HG02943 (cell line): Measurements from ENCODE around the gene VSTM1.
"Not testable (repeated sequence)": the region's sequence is repeated elsewhere in the genome, so short reads cannot be mapped to it uniquely, and the experiment has no call there.

Source experiments
- ATAC-seq: cut with Tn5 transposase; IDR thresholded peaks from one replicate; pipeline ENCODE4 v1.9.1; 2021; ENCODE audit warnings: mild to moderate bottlenecking, low read depth, moderate library complexity; ENCODE audit not compliant: unreplicated experiment

Gene VSTM1, protein sequence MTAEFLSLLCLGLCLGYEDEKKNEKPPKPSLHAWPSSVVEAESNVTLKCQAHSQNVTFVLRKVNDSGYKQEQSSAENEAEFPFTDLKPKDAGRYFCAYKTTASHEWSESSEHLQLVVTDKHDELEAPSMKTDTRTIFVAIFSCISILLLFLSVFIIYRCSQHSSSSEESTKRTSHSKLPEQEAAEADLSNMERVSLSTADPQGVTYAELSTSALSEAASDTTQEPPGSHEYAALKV

DNA sequence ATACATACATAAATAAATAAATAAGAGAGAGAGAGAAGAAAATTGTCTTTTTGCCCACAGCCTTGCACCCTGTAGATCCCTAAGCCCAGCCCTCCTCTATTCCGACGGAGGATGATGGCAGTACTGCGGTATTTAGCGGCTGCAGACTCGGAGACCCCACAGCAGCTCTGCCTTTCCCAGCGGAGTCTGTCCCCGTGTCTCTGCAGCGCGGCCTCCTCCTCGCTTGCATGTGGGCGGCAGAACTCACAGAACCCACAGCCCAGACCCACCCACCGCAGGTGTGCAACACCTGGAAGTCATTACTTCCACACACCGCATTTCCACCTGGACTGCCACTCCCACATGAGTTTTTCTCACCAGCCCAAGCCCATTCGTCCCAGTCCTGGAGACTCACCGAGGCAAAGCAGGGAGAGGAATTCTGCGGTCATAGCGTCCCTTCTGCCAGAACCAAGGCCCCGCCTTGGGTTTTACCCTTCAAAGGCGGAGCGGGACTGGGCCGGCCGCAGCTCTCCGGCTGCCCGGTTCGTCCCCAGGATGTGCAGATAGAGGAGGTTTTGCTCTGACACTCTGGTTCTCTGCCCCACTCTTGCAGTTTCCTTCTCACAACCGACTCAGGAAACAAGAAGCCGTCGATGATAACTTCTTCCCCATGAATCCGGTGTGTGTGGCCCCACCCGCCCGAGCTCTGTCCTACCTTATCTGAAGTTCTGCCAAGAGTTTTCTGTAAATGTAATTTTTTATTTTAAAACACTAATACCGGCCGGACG is at the start of gene VSTM1:
VSTM1 (minus strand) TSS at position 548 of the 767 bp plus-strand sequence; CDS start at position 428, 120 bp downstream.
- no peak for ATAC-seq

DNA sequence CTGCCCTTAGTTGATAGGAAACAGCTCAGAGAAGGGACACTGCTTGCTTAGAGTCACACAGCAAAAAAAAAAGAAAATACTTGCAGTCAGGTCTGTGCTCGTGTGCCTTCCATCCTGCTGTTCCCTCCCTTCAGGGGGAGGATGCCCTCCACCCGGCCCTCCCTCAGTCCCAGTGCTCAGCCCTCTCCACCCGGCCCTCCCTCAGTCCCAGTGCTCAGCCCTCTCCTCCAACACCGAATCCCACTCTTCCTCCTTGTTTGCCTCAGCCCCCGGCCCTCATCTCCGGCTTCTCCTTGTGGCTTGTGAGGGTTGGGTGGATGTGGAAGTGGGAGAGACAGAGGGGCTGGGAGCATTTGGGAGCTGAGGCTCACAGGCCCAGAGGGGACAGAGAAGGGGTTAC is 46.0 kb upstream of the VSTM1 start:
- no peak for ATAC-seq

DNA sequence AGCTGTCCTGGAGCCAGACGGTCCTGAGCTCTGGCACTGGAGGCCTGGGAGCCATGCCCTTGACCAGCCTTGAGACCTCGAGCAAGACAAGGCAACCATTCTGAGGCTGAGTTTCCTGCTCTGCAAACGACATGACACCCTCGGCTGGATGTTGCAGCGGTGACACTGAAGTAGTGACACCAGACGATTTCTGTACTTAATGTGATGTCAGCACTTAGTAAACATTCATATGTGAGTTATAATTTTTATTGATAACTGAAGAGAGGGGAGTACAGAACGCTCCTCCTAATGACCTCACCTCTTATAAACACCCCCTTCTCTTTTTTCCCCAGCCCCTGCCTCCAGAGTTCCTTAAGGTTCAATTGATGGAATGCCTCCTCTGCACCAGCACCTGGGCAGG is 44.8 kb upstream of the VSTM1 start:
- ATAC-seq, result no peak

DNA sequence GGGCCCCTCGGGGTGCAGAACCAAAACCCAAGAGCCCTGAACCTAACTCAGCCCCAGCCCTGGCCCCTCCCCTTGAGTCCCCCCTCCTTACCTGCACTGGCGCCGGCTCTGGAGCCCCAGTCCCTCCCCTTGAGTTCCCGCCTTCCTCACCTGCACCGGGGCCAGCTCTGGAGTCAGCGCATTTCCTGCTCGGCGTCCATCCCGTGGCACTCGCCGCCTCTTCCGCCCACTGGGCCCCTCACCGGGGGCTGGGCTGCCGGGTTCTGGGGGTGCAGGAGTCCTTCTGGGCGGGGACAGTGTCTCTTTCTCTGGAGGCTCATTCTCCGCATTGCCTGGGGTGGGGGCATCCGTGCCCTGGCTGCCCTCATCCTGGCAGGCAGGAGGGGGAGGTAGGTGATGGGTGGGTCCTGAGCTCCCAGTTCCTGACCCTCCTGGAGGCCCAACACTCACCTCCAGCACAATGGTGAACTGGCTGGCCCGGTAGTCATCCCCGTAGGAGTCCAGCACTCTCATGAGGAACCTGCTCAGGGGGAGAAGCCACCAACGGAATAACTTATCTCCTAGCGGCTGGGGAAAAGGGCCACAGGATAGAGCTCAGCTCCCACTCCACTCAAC is 44.3 kb upstream of the VSTM1 start:
- ATAC-seq, result no peak

DNA sequence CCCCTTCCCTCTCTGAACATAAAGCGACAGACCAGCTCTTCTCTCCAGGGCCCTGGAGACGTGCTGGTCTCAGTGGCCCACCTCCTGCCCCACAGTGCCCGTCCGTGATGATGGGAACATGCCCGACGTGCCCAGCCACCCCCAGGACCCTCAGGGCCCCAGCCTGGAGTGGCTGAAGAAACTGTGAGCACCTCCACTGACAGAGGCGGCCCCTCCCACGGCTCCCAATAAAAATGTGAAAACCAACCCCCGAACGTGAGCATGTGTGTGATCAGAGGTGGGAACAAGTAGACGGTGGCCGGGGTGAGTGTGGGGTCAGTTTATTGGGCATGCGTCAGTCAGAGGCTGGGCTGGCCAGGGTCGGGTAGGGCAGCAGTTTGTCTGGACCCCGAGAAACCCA is 43.0 kb upstream of the VSTM1 start:
- no peak for ATAC-seq

DNA sequence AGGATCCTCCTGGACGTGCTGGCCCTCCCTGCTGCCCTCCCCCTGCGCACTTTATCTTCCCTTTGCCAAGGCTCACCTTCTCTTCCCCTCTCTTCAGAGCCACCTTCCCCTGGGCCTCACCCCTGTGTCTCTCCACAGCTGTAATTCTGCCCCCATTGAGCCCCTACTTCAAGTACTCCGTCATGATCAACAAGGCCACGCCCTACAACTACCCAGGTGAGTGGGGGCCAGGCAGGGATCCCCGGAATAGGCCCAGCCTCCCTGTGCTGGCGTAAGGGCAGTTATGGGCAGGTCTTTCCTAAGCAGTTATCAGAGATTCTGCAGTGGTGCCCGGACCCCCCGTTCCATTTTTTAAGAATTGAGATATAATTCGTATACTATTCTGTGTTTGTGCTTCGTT is 42.1 kb upstream of the VSTM1 start:
- ATAC-seq, result no peak

DNA sequence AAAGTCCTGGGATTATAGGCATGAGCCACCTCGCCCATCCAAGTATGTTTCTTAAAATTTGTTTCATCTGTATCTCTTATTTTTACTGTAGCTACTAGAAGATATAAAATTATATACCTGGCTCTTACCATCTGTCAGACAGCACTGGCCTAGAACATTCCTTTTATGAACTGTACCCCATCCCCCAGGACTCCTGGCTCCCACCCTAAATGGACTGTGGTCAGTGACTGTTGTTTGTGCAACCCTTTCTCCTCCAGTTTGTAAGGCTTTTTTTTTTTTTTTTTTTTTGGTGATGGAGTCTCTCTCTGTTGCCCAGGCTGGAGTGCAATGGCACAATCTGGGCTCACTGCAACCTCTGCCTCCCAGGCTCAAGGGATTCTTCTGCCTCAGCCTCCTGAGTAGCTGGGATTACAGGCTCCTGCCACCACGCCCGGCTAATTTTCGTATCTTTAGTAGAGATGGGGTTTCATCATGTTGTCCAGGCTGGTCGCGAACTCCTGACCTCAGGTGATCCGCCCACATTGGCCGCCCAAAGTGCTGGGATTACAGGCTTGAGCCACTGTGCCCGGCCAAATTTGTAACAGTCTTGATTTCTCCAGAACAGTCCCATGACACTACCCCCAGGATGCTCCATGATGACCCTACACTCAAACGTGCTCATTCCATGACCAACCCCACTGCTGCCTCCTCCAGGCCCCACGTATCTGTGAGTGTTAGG is 41.5 kb upstream of the VSTM1 start:
- no peak for ATAC-seq

DNA sequence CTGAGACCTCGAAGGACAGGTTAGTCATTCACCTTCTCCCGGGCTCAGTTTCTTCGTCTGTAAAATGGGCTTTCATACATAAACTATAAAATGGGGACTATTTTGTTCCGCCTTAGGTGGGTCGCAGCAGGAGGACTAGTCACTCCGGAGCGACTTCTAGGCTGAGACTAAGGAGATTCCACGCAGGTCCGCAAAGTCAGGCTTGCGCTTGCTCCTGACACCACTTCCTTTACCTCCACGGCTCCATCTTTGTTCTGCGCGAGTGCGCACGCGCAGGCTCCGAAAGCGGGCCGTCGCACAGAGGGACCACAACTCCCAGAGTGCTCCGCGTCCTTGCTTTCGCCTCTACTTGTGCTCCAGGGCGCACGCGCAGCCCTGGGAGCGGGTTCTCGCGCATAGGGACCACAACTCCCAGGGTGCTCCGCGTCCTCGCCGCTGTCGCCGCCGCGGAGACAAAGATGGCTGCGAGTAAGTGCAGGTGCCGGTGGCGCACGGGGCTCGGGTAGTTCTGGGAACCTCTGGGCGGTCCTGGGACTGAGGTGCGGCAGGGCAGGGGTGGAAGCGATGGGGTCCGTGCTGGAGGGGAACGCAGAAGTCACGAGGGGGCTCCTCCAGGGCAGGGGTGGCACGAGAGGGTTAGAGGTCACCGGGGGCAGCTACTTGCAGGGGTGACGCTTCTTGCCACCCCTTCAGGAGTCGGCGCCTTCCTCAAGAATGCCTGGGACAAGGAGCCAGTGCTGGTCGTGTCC is 38.9 kb upstream of the VSTM1 start, which contains the start of gene NDUFA3:
NDUFA3 (plus strand) TSS at position 435 of the 749 bp plus-strand sequence; CDS start at position 459, 24 bp downstream.
- ATAC-seq, result peak; percentile 91

DNA sequence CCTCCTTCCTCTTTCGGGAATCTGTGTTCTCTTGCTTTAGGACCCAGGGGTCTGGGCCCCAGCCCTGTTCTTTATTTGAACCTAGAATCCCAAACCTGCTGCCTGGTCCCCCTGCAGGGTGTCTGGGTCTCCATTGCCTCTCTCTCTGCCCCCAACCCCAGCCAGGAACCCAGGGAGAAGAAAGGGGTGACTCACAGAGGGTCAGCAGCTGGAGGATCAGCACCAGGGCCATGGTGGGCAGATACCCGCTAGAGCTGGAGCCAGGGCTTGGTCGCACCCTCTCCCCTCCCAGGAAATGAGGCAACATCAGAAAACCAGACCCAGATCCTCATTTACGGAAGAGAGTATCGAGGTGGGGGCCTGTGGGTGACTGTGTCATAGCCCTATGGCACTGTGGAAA is 36.9 kb upstream of the VSTM1 start, which contains the start of gene OSCAR:
OSCAR (minus strand) TSS at position 243 of the 400 bp plus-strand sequence; CDS start at position 232, 11 bp downstream.
- no peak for ATAC-seq

DNA sequence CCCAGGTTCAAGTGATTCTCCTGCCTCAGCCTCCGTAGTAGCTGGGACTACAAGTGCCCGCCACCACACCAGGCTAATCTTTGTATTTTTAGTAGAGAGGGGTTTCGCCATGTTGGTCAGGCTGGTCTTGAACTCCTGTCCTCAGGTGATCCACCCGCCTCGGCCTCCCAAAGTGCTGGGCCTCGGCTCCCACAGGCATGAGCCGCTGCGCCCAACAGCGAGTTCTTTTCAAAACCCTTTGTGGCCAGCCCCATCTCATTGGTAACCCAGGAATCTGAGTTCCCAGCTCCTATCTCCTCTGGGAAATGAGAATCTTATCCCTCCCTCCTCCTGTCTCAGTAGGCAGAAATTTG is 36.2 kb upstream of the VSTM1 start:
- not testable (repeated sequence) for ATAC-seq

DNA sequence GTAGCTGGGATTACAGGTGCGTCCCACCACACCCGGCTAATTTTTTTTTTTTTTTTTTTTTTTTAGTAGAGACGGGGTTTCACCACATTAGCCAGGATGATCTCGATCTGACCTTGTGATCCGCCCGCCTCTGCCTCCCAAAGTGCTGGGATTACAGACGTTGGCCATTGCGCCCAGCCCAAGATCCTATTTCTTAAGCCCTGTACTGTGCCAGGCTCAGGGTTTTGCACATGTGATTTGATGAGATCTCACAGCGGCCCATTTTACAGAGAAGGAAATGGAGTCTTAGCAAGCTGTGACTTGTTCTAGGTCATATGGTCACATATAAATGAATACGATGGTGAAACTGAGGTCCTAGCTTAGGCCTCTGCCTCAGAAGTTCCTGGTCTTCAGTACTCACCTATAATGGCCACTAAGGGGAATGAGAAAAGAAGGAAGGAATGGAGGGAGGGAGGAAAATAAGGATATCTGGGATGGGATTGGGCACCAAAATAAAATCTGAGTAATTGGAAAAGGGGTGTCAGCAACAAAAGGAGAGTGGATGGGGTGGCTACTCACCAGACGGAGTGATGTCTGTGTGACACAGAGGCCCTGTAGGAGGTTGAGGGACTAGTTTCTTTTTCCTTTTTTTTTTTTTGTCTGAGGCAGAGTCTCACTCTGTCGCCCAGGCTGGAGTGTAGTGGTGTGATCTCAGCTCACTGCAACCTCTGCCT is 35.6 kb upstream of the VSTM1 start:
- no peak for ATAC-seq

DNA sequence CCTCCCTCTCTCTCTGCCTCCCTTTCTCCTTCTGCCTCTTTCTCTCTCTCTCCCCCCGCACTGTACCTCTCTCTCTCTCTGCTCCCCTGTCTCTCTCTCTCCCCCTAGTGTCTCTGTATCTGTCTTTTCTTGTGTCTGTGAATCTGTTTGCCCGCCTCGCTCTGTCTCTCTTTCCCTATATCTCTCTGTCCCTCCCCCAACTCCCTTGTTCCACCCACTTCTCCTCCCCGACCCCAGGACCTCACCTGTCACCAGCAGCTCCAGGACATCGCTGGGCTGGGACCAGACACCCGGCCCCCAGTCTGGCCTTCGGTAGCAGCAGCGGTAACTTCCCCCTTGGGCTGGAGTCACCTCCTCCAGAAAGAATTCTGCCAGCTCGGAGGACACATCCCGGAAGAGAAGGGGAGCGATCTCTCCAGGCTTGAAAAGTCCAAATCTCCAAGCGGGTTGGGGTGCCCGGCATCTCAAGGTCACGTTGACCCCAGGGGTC is 33.0 kb upstream of the VSTM1 start:
- no peak for ATAC-seq

DNA sequence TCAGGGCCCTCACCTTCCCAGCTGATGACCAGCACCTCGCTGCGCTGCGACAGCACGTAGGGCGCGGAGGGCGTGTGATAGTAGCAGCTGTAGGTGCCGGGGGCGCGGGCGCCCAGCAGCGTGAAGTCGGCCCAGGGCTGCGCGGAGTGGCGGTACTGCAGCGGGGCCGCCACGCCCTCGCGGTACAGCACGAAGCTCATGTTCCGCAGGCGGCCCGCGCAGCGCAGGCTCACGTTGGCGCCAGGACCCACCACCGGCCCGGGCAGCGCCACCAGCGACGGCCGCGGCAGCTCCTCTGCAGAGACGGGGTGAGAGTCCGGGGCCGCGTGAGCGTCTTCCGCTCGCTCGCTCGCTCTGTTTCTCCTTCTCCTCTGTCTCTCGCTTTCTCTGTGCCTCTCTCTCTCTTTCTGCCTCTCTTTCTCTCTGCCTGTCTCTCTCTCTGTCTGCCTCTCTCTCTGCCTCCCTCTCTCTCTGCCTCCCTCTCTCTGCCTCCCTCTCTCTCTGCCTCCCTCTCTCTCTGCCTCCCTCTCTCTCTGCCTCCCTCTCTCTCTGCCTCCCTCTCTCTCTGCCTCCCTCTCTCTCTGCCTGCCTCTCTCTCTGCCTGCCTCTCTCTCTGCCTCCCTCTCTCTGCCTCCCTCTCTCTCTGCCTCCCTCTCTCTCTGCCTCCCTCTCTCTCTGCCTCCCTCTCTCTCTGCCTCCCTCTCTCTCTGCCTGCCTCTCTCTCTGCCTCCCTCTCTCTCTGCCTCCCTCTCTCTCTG is 32.3 kb upstream of the VSTM1 start:
- not testable (repeated sequence) for ATAC-seq

DNA sequence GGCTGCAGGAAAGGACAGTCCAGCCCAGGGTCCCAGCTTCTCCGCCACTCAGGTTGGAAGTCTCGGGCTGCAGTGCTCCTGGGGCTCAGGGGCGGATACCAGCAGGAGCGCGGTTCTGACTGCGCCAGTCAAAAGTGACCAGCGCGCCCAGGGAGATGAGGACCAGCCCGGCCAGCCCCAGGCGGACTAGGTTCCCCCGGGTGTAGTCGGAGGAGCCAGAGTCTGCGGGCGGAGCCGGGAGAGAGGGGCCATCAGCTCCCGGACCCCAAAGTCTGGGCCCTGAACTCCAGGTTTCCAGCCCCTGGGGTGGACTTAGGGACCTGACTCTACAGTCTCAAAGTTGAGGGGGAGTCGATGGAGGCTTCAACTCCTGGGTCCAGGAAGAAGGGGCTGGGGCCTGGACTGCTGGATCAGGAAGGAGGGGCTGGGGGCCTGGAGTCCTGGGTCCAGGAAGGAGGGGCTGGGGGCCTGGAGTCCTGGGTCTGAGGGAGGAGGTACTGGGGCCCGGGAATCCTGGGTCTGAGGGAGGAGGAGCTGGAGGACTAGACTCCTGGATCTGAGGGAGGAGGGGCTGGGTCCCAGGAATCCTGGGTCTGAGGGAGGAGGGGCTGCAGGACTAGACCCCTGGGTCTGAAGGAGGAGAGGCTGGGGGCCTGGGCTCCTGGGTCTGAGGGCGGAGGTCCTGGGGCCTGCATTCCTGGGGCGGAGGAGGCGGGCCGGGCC is 31.6 kb upstream of the VSTM1 start:
- ATAC-seq, result no peak

DNA sequence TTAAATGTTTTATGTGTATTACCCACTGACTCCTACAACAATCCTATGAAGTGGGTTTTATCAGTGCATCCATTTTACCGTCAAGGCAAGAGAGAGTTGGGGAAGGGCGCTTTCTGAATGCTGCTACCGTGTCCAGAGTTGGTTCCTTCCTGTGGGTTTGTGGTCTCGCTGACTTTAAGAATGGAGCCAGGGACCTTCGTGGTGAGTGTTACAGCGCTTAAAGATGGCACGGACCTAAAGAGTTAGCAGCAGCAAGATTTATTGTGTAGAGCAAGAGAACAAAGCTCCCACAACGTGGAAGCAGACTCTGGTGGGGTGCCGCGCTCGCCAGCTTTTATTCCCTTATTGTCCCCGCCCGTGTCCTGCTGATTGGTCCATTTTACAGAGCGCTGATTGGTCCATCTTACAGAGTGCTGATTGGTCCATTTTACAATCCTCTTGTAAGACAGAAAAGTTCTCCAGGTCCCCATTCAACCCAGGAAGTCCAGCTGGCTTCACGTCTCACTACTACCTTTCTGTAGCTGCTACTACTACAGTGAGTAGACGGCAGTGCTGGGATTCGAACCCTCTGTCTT is 30.8 kb upstream of the VSTM1 start:
- ATAC-seq, result no peak

DNA sequence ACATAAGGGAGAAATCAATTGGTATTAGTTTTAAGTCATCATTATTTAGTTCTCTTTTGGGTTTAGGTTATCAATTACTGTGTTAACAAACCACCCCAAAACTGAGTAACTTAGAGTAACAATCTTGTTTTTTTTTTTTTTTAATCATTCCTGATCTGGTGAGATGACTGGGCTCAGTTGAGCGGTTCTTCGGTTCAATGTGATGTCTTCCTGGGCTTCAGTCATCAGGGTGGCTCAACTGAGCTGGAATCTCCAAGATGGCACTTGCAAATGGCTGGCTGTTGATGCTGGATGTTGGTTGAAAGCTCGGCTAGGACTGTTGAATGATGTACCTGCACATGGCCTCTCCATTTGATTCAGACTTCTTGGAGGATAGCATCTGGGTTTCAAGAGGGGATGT is 20.7 kb upstream of the VSTM1 start:
- no peak for ATAC-seq

DNA sequence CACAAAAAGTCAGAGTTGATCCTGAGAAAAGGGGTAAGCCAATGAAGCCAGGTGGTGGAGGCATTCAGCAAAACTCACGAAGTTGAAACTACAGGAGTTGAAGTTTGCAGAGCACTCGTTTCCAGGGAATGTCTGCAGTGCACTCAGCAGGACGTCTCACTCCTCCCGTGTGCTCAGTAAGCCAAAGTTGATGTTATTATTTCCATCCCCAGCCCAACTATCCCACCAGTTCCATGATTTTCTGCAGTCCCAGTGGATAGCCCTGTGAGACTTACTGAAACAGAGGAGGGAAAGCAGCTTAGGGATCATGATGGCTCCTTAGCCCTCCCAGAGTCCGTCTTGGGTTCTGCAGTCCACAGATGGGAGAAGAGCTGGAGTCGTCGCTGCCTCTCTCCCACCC is 17.3 kb upstream of the VSTM1 start, which contains the start of gene TARM1:
TARM1 (minus strand) TSS at position 334 of the 400 bp plus-strand sequence; CDS start at position 309, 25 bp downstream.
- ATAC-seq, result no peak

DNA sequence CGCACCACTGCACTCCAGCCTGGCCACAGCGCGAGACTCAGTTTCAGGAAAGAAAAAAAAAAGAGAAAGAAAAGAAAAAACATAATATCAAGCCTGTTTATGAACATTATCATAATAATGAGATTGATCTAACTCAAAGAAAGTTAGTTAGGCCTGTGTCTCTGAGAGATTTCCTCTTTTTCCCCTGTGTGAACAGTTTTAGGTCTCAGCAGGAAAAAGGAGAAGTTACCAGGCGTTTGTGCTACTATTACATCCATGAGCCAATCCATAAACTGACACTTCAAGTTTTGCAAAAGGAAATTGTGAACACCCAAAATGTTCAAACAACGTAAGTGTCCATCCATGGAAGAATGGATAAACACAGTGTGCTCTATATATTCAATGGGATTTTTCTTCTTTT is 13.6 kb upstream of the VSTM1 start:
- ATAC-seq, result no peak
